GM19438 (cell line): ENCODE data around the gene UBE4B.

Source experiments
- ATAC-seq: cut with Tn5 transposase; IDR thresholded peaks from one replicate; pipeline ENCODE4 v1.9.1; 2021; ENCODE audit warnings: low read depth; ENCODE audit not compliant: unreplicated experiment

UBE4B gene

DNA sequence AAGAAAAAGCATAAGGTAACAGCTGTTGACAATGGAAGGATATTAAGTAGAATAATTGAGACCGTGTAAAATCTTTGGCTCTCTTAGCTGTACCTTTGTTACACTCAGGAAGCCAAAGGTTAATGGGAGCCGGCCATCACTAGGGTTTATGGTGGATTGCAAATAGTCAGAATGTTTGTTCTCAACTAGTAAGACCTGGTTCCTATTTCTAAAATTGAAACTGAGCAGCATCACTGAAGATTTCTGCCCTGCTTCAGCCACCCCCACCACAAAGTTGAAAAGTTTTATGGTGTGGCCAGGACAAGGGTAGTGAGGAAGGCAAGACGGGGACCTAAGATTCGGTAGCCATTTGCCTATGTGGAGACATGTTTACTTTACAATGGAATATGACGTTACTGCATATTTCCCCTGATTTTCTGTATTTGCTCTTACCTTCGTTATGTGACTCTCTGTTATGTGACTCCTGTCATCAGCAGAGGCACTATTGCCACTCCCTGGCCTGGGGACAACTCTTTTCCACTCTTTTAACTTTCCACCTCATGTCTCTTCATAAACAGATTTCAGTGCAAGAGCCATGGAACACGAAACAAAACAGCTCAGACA, 136.3 kb downstream of the UBE4B start:
- no peak for ATAC-seq

DNA sequence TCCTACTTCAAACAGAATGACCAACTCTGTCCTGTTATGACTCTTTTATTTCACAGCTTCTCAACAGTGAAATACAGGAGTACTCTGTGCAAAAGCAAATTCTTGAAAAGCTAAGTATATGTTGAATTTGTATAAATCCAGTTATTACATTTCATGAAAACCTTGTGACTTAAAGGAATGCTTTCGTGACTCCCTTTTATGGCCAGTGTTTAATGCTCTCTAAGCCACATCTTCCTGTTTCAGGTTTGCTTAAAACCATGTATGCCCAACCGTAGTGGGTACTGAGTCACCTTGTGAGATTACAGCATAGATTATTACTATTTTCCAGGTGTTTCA, 137.4 kb downstream of the UBE4B start:
- ATAC-seq, result no peak

DNA sequence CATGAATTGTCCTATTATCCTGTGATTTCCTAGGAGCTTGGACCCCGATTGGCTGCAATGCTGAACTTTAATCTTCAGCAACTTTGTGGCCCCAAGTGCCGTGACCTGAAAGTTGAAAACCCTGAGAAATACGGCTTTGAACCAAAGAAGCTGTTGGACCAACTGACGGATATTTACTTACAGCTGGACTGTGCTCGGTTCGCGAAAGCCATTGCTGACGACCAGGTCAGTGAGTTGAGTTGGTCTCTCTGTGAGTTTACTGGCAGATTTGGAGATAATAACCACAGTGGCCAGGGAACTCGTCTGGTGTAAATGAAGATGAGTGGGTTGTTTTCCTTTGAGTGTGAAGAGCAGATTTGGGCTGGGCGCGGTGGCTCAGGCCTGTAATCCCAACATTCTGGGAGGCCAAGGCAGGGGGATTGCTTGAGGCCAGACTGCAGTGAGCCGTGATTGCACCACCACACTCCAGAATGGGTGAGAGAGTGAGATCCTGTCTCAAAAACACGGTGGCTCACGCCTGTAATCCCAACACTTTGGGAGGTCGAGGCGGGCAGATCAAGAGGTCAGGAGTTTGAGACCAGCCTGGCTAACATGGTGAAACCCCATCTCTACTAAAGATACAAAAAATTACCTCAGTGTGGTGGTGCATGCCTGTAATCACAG, 138.5 kb downstream of the UBE4B start:
- ATAC-seq, result no peak

DNA sequence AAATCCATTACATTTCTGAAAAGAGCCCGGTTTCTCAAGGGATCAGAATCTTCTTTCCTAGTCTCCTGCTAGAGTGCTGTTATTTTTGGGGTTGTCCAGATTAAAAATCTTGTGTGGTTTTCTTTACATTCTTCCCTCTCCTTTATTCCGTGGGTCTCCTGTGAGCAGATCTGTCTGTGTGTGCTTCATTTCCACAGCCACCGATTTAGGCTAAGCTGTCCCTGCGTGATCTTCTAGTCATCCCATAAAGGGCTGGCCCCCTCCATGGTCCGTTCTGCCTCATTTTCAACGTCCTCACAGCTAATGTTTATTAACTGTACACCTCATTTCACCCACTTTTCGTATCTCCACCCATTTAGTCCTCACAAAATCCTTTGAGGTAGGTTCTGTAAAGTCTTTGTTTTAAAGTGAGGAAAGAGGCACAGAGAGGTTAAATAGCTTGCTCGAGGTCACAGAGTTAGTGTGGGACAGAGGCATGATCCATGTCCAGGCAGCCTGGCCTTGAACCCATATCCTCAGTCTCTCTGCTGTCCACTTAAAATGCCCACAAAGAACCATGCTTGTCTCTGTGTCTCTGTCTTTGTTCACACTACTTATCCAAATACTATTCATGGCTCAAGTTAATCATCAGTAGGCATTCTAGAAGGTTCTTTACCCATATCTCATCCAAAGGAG, 139.4 kb downstream of the UBE4B start:
- no peak for ATAC-seq

DNA sequence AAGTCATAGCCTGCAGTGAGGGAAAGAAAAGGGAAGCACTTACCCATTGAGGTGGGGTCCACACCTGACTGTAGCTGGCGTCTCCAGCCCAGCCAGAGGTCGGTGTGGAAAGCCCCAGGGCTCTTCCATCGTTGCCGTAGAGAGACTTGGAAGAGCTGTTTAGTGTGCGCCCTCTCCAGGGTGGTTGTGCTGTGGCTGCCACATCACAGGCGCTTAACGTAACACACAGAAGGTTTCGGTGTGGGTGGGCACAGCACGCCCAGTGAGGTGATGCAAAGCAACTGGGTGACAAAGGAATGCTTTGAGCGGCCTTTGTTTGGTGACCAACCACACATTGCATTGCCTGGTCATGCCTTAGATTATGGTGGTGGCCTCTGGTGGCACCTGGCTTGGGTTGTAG, 140.8 kb downstream of the UBE4B start:
- no peak for ATAC-seq

GRCh38 chr1:10177876-10178275, 145.1 kb downstream of the UBE4B start:
- no peak for ATAC-seq

DNA sequence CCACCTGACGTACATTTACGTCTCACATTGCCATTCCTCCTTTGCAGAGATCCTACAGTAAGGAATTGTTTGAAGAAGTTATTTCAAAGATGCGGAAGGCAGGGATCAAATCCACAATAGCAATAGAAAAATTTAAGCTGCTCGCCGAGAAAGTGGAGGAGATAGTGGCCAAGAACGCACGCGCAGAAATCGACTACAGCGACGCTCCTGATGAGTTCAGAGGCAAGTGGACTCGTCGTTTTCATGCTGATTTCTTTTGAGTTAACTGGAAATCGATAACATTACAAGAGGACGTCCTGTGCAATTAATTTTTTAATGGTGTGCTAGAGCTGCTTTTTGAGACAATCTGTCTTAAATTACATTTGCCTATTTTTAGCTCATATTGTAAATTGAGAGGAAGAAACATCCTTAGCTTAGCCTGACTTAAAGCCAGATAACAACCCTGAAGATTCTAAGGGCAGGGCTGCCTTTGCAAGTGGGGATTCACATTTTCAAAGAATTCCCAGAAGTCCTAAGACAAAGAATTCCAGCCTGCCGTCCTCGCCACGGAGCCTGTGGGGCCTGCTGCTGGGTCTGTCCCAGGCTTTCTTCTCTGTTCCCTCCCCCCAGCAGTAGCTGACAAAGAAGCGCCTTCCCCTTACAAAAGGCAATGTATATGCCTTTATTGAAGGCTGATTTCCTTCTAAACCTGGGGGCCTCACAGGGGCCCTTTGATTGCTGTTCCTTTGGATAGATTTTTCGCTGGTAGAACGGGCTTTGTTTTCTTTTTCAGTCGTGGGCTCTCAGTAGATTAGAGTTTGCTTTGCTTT, 146.0 kb downstream of the UBE4B start:
- ATAC-seq, result no peak

DNA sequence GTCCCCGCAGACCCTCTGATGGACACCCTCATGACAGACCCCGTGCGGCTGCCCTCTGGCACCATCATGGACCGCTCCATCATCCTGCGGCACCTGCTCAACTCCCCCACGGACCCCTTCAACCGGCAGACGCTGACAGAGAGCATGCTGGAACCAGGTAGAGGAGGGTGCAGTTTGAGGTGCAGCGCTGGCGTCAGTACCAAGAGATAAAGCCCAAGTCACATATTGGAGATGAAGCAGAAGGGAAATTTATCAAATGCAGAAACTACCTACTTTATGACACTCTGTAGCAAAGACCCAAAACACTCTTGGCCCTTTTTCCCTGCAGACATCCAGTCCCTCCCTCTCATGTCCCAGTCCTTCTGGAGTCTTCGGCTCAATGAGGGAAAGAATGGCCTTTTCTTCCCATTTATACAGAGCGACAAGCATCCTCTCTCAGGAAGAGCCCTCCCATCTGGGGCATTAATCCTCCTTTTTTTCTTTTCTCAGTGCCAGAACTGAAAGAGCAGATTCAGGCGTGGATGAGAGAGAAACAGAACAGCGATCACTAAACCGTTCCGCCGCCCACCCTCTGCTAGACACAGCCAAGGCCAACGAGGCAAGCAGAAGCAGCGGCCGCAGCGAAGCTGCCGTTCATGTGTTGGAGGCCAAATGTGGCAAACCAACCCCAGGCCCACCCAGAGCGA, 146.8 kb downstream of the UBE4B start:
- ATAC-seq, result no peak

- no peak for ATAC-seq
Observed at GRCh38 chr1:10181154-10181553, 148.4 kb downstream of the UBE4B start.

DNA sequence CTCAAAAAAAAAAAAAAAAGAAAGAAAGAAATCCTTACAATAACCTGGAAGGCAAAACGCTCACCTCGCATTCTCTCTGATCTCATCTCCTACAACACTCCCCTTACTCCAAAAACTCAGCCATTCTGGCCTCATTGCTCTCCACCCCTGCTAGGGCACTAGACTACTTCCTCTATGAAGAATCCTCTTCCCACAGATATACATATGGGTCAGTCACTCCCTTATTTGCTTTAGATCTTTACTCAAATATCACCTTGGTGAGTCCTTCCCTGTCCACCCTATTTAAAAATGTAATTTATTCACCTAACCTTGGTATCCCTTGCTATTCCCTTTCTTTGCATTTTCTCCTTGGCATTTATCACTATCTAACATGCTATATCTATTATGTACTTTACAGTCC, 153.0 kb downstream of the UBE4B start:
- ATAC-seq, result no peak

GRCh38 chr1:10186331-10187025, 153.7 kb downstream of the UBE4B start:
- no peak for ATAC-seq

GRCh38 chr1:10187026-10187334, 154.2 kb downstream of the UBE4B start:
- ATAC-seq, result no peak

DNA sequence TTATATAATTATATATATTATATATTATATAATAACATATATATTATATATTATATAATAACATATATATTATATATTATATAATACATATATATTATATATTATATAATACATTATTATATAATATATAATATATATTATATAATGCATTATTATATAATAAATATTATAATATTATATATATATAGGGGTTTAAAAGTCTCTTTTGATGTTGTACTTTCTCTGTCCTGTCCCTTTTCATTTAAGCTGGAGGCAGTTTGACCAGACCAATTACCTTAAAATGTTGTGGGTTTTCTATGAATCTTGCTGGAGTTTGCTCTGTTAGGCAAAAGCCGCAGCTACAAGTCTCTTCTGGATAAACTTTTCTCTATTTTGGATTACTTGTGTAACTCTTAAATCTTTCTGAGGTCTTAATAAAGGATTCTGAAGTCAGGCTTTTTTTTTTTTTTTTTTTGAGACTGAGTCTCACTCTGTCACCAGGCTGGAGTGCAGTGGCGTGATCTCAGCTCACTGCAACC, 155.4 kb downstream of the UBE4B start:
- no peak for ATAC-seq

GRCh38 chr1:10189659-10190058, 156.9 kb downstream of the UBE4B start:
- no peak for ATAC-seq

- ATAC-seq, result no peak
Observed at GRCh38 chr1:10192263-10192662, 159.5 kb downstream of the UBE4B start.

GRCh38 chr1:10193288-10193687, 160.5 kb downstream of the UBE4B start:
- no peak for ATAC-seq

- no peak for ATAC-seq
Observed at GRCh38 chr1:10195570-10195969, 162.8 kb downstream of the UBE4B start.

GRCh38 chr1:10196976-10197375, 164.2 kb downstream of the UBE4B start:
- ATAC-seq, result no peak

DNA sequence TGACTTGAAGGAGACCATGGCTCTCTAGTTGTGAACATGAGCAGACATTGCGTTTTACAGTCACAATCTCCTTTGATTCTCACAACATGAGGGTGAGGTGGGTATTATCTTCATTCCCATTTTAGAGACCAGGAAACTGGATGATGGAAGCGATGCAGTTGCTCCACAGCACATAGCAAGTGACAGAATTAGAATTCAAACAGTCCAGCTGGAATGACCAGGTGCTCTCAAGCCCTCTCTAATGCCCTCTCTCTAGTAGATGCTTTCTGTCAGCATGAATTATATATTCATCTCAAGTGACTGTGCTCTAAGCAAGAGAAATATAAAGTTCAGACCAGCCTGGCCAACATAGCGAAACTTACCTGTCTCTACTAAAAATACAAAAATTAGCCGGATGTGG, 167.9 kb downstream of the UBE4B start:
- ATAC-seq, result no peak

DNA sequence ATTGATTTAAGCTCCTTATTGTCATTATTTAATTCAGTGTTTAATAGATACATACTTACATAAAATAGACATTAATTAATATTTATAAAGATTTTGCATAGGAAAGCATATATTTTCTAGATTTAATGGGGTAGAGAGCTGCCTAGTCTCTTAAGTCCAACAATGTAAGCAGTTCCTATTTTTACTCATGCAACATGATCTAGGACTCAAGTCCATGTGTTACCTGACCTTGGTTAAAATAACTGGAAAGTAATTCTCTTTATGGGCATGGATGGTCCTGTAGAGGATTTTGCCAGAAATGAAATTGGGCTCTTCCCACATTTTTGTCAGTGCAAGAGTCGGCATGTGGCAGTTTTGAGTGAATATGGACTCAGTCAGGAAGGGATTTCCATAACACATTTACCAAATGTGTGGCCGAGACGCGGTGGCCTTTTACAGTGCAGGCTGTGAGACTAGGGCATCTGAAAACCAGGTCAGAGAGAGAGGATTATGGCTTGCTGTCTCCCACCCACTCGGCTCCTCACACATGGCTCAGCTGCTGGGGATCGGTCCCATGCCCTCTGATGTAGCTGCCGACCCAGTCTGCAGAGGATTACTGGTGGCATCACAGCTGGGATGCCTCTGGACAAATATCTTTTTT, 171.4 kb downstream of the UBE4B start:
- ATAC-seq, result no peak
